Neuronal stem cell (in vitro differentiated cells): ENCODE data around the gene RRBP1.

Source experiments
- DNase-seq: peaks from one replicate; pipeline ENCODE4 v3.0.0-alpha.2; 2013; ENCODE audit warnings: low spot score
- H2AFZ ChIP-seq: one replicate; pipeline ENCODE4 v1.6.1; 2013; ENCODE audit warnings: mild to moderate bottlenecking, low read length, inconsistent platforms
- H2AK5ac ChIP-seq: 2 replicates; pipeline ENCODE4 v1.6.1; 2013; ENCODE audit warnings: low read depth, mild to moderate bottlenecking, inconsistent platforms, low read length, moderate library complexity, mixed read lengths
- H2BK120ac ChIP-seq: 2 replicates; pipeline ENCODE4 v1.6.1; 2013; ENCODE audit warnings: low read depth, mild to moderate bottlenecking, inconsistent platforms, low read length, moderate library complexity, mixed read lengths
- H2BK12ac ChIP-seq: one replicate; pipeline ENCODE4 v1.6.1; 2013; ENCODE audit warnings: low read length, inconsistent platforms
- H2BK15ac ChIP-seq: 2 replicates; pipeline ENCODE4 v1.6.1; 2013; ENCODE audit warnings: mild to moderate bottlenecking, low read length, inconsistent platforms, mixed read lengths
- H2BK5ac ChIP-seq: one replicate; pipeline ENCODE4 v1.6.1; 2013; ENCODE audit warnings: inconsistent platforms, mild to moderate bottlenecking, low read length, moderate library complexity
- H3K14ac ChIP-seq: one replicate; pipeline ENCODE4 v1.6.1; 2013; ENCODE audit warnings: low read length, inconsistent platforms
- H3K18ac ChIP-seq: 2 replicates; pipeline ENCODE4 v1.6.1; 2013; ENCODE audit warnings: low read length, inconsistent platforms
- H3K23ac ChIP-seq: 2 replicates; pipeline ENCODE4 v1.6.1; 2013; ENCODE audit warnings: low read depth, mild to moderate bottlenecking, mixed read lengths, low read length, inconsistent platforms; ENCODE audit not compliant: poor library complexity
- H3K27ac ChIP-seq: replicated peaks from 3 replicates; pipeline ENCODE4 v1.5.1; 2013; ENCODE audit warnings: low read length, inconsistent platforms
- H3K27me3 ChIP-seq, 3 experiments: 2 replicates each; pipeline ENCODE4 v1.6.1; 2013; ENCODE audit warnings: low read length in 3 of 3, mild to moderate bottlenecking in 2 of 3, inconsistent platforms in 1 of 3, low read depth in 1 of 3, mixed read lengths in 1 of 3, moderate library complexity in 1 of 3; ENCODE audit not compliant: control insufficient read depth in 3 of 3, insufficient read depth in 3 of 3
- H3K36me3 ChIP-seq, 2 donors: replicated peaks in 1 of 2; 2 replicates each; pipeline ENCODE4 v1.6.1; 2013; ENCODE audit warnings: low read length in 2 of 2; ENCODE audit not compliant: control insufficient read depth in 2 of 2, insufficient read depth in 2 of 2
- H3K4ac ChIP-seq: 2 replicates; pipeline ENCODE4 v1.6.1; 2013; ENCODE audit warnings: inconsistent platforms, mild to moderate bottlenecking, low read length, moderate library complexity
- H3K4me1 ChIP-seq, 2 donors: 1 replicate in 1 of 2; 2 replicates in 1 of 2; pipeline ENCODE4 v1.6.1; 2013; ENCODE audit warnings: low read length in 2 of 2, low read depth in 1 of 2; ENCODE audit not compliant: control insufficient read depth in 2 of 2, insufficient read depth in 1 of 2
- H3K4me2 ChIP-seq: one replicate; pipeline ENCODE4 v1.6.1; 2013; ENCODE audit warnings: mild to moderate bottlenecking, low read length, inconsistent platforms; ENCODE audit not compliant: insufficient read depth, poor library complexity, severe bottlenecking
- H3K4me3 ChIP-seq, 2 donors: 2 replicates each; pipeline ENCODE4 v1.5.1; 2013; ENCODE audit warnings: low read length in 2 of 2, mild to moderate bottlenecking in 2 of 2, inconsistent platforms in 1 of 2, moderate library complexity in 1 of 2
- H3K79me1 ChIP-seq: one replicate; pipeline ENCODE4 v1.6.1; 2013; ENCODE audit warnings: low read depth, mild to moderate bottlenecking, inconsistent platforms, low read length, moderate library complexity
- H3K9ac ChIP-seq: one replicate; pipeline ENCODE4 v1.6.1; 2013; ENCODE audit warnings: mild to moderate bottlenecking, low read depth, low read length, inconsistent platforms; ENCODE audit not compliant: poor library complexity
- H3K9me3 ChIP-seq, 2 donors: replicated peaks in 1 of 2; 2 replicates each; pipeline versions ENCODE3 to v1.6.1; 2013; ENCODE audit warnings: low read length in 2 of 2, mild to moderate bottlenecking in 2 of 2, inconsistent platforms in 1 of 2, low read depth in 1 of 2, mixed read lengths in 1 of 2, moderate library complexity in 1 of 2; ENCODE audit not compliant: control insufficient read depth in 2 of 2, insufficient read depth in 1 of 2
- H4K8ac ChIP-seq: one replicate; pipeline ENCODE4 v1.6.1; 2013; ENCODE audit warnings: low read depth, mild to moderate bottlenecking, inconsistent platforms, low read length, moderate library complexity
- H4K91ac ChIP-seq: one replicate; pipeline ENCODE4 v1.6.1; 2013; ENCODE audit warnings: low read length, low read depth, mild to moderate bottlenecking, inconsistent platforms; ENCODE audit not compliant: poor library complexity
- WGBS, 2 donors: extraction: QIAGEN DNeasy Blood & Tissue Kit; methylation state at CpG; one replicate each; pipeline ENCODE4 v1.1.7; 2013; ENCODE audit warnings: missing lambda C conversion rate in 2 of 2, mixed read lengths in 1 of 2; ENCODE audit not compliant: insufficient read length in 2 of 2, insufficient replicate concordance in 1 of 2; ENCODE audit errors: extremely low coverage in 2 of 2; 5-methylcytosine and 5-hydroxymethylcytosine counted together

Gene RRBP1

GRCh38 chr20:17653835-17654648 lies 28.0 kb downstream of the RRBP1 start:
- Histone ChIP-seq H3K27me3 (no peaks in the 10 kb centered on the region), H2AK5ac (no peak overlapping the region), H2BK120ac (no peak overlapping the region), H2AFZ (no peak overlapping the region), H3K36me3 (peaks cover 6 to 18% of the 10 kb centered on the region in 2 donors), H3K4me3 (no peak overlapping the region), H3K18ac (no peak overlapping the region), H3K4me1 (peaks cover 0 to 8% of the 10 kb centered on the region in 2 donors), H3K27ac (no peak overlapping the region), H3K14ac (no peak overlapping the region), H3K9ac (no peak overlapping the region), H3K23ac (no peak overlapping the region), H4K8ac (no peak overlapping the region), H2BK15ac (no peak overlapping the region), H3K9me3 (peaks cover 4 to 10% of the 10 kb centered on the region in 2 donors), H2BK5ac (no peak overlapping the region), H3K79me1 (peaks cover 3% of the 10 kb centered on the region), H3K4me2 (no peak overlapping the region), H4K91ac (no peak overlapping the region), H2BK12ac (no peak overlapping the region), H3K4ac (no peak overlapping the region)
- WGBS, 2 donors: no CpG with 5 or more reads among the region's 11 CpGs
- no peak for DNase-seq

GRCh38 chr20:17652411-17652810 lies 29.6 kb downstream of the RRBP1 start:
- Histone ChIP-seq H3K36me3 (peaks cover 0 to 7% of the 10 kb centered on the region in 2 donors), H3K9ac (no peak overlapping the region), H3K4me3 (no peak overlapping the region), H2BK12ac (no peak overlapping the region), H2BK120ac (no peak overlapping the region), H2BK15ac (no peak overlapping the region), H3K18ac (no peak overlapping the region), H2AK5ac (no peak overlapping the region), H3K4me2 (no peak overlapping the region), H3K14ac (no peak overlapping the region), H3K27ac (no peak overlapping the region), H3K79me1 (peaks cover 6% of the 10 kb centered on the region), H4K8ac (no peak overlapping the region), H3K27me3 (no peaks in the 10 kb centered on the region), H2AFZ (no peak overlapping the region), H4K91ac (no peak overlapping the region), H3K9me3 (no peaks in the 10 kb centered on the region), H3K4ac (no peak overlapping the region), H3K23ac (no peak overlapping the region), H2BK5ac (no peak overlapping the region), H3K4me1 (peaks cover 9 to 11% of the 10 kb centered on the region in 2 donors)
- WGBS, 2 donors: no CpG with 5 or more reads among the region's 10 CpGs
- no peak for DNase-seq

- Histone ChIP-seq H3K14ac (no peak overlapping the region), H3K9me3 (no peaks in the 10 kb centered on the region), H3K9ac (no peak overlapping the region), H3K4me2 (no peak overlapping the region), H3K4me3 (no peak overlapping the region), H3K18ac (no peak overlapping the region), H3K23ac (no peak overlapping the region), H2BK120ac (no peak overlapping the region), H2AK5ac (no peak overlapping the region), H2AFZ (no peak overlapping the region), H3K27ac (no peak overlapping the region), H4K8ac (no peak overlapping the region), H2BK5ac (no peak overlapping the region), H2BK15ac (no peak overlapping the region), H3K79me1 (peaks cover 6% of the 10 kb centered on the region), H3K36me3 (peaks cover 0 to 7% of the 10 kb centered on the region in 2 donors), H2BK12ac (no peak overlapping the region), H3K4ac (no peak overlapping the region), H3K4me1 (peaks cover 9 to 14% of the 10 kb centered on the region in 2 donors), H3K27me3 (no peaks in the 10 kb centered on the region), H4K91ac (no peak overlapping the region)
- WGBS, 2 donors: no CpG with 5 or more reads among the region's 2 CpGs
- no peak for DNase-seq
Observed at GRCh38 chr20:17651760-17652388, 30.2 kb downstream of the RRBP1 start.

GRCh38 chr20:17651129-17651759 lies 30.8 kb downstream of the RRBP1 start:
- no peak overlapping the region for H2BK15ac ChIP-seq
- H3K4me1 ChIP-seq: peaks cover 9 to 19% of the 10 kb centered on the region in 2 donors
- H3K9me3 ChIP-seq: no peaks in the 10 kb centered on the region
- no peak overlapping the region for H3K4me2 ChIP-seq
- H4K91ac ChIP-seq: no peak overlapping the region
- H2AK5ac ChIP-seq: no peak overlapping the region
- no peak overlapping the region for H3K4me3 ChIP-seq
- H3K36me3 ChIP-seq: peaks cover 0 to 4% of the 10 kb centered on the region in 2 donors
- WGBS, 2 donors: no CpG with 5 or more reads among the region's 11 CpGs
- no peak overlapping the region for H2BK120ac ChIP-seq
- H3K14ac ChIP-seq: no peak overlapping the region
- H3K23ac ChIP-seq: no peak overlapping the region
- H3K79me1 ChIP-seq: peaks cover 6% of the 10 kb centered on the region
- no peak overlapping the region for H2AFZ ChIP-seq
- no peak for DNase-seq
- no peak overlapping the region for H3K9ac ChIP-seq
- no peak overlapping the region for H4K8ac ChIP-seq
- H2BK12ac ChIP-seq: no peak overlapping the region
- H2BK5ac ChIP-seq: no peak overlapping the region
- H3K4ac ChIP-seq: no peak overlapping the region
- H3K27me3 ChIP-seq: no peaks in the 10 kb centered on the region
- H3K27ac ChIP-seq: no peak overlapping the region
- no peak overlapping the region for H3K18ac ChIP-seq
